Measurements from ENCODE around the gene RELT.

Gene RELT

DNA sequence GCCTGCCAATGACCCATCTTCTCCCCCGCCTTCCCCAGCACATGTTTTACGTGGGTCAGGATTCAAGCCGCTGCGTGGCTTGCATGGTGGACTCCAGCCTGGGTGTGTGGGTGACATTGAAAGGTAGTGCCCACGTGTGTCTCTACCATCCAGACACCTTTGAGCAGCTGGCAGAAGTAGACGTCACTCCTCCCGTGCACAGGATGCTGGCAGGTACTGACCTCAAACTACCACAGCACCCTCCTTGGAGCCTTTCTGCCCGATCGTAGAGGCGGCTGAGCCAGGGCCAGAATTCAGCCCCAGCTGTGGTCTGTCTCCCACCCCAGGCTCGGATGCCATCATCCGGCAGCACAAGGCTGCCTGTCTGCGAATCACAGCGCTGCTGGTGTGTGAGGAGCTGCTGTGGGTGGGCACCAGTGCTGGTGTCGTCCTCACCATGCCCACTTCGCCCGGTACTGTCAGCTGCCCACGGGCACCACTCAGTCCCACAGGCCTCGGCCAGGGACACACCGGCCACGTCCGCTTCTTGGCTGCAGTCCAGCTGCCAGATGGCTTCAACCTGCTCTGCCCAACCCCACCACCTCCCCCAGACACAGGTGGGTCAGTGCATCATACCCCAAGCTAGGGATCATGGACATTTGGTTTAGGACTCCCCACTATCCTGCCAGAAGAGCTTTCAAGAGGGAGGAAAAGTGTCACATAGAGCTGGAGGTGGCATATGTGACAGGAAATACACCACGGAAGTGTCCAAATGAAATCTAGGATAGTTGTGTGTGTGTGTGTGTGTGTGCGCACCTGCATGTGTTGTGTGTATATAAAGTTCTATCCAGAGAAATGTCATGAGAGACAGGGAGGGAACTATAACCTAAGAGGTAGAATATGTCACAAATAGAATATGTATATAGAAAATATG is 10.6 kb upstream of the RELT start:
- no peak for DNase-seq (ENCODE audit: low read depth)
- H3K4me3 ChIP-seq (replicated peaks; ENCODE audit: low read depth, low read length) = no peak overlapping the region

GRCh38 chr11:73366265-73366610 is 10.0 kb upstream of the RELT start:
- H3K4me3 ChIP-seq (replicated peaks; ENCODE audit: low read depth, low read length) = no peak overlapping the region
- TF ChIP-seq CTCF (IDR thresholded peaks at IDR 0.05; ENCODE audit: low read length, missing control alignments) = no peak
- DNase-seq (ENCODE audit: low read depth) = no peak

More for the DNA sequence above, 10.6 kb upstream of the RELT start:
- TF ChIP-seq CTCF (IDR thresholded peaks at IDR 0.05; ENCODE audit: low read length, missing control alignments) = no peak

GRCh38 chr11:73366953-73367352 is 9.2 kb upstream of the RELT start:
- no peak for TF ChIP-seq CTCF (IDR thresholded peaks at IDR 0.05; ENCODE audit: low read length, missing control alignments)
- no peak overlapping the region for H3K4me3 ChIP-seq (replicated peaks; ENCODE audit: low read depth, low read length)
- no peak for DNase-seq (ENCODE audit: low read depth)

GRCh38 chr11:73367482-73368024 is 8.6 kb upstream of the RELT start:
- no peak for TF ChIP-seq CTCF (IDR thresholded peaks at IDR 0.05; ENCODE audit: low read length, missing control alignments)
- H3K4me3 ChIP-seq (replicated peaks; ENCODE audit: low read depth, low read length) = no peak overlapping the region
- no peak for DNase-seq (ENCODE audit: low read depth)

DNA sequence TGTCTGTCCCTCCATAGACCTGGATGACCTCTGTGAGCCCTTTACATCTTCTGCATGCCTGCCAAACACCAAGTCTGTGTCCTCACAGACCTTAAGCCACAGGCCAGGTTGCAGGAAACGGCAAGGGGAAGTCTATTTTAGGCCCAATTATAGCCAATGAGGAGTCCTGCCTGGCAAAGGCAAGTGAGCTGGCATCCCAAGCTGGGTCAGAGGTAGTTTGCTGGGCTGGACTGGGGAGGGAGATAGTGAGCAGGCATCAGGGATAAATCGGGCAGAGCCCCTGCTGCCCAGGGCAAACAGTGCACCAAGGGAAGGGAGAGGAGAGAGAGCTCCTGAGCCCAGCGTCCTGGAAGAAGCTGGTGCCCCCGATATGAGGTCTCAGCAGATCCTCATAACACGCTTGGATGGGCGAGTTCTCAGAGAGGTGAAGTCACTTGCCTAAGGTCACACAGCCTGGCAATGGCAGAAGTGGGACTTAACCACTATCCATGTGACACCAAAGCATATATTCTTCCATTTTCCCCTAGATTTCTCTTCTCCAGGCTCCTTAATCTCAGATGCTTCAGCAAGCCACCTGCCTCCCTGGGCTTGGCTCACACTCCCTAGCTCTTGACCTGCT is 3.7 kb upstream of the RELT start:
- DNase-seq (ENCODE audit: low read depth) = no peak
- TF ChIP-seq CTCF (IDR thresholded peaks at IDR 0.05; ENCODE audit: low read length, missing control alignments) = peak; percentile 10

DNA sequence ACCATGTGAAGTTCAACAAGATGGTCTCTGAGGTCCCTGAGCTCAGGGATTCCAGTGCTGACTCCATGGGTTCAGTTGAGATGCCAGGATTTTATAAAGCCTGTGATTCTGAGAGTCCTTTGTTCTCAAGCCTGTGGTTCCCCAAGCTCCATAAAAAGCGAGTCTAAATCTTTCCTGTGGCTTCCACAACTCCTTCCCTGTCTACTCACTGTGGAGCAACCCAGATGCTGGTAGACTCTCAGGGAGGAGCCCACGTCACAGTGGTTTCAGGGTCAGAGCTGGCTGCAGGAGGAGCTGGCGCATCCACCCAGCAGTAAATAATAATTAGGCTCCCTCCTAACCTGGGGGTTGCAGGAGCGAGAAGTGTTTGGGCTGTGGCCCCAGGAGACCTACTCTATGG is 2.0 kb upstream of the RELT start:
- no peak overlapping the region for H3K4me3 ChIP-seq (replicated peaks; ENCODE audit: low read depth, low read length)
- no peak for DNase-seq (ENCODE audit: low read depth)
- no peak for TF ChIP-seq CTCF (IDR thresholded peaks at IDR 0.05; ENCODE audit: low read length, missing control alignments)

More for the DNA sequence above, 3.7 kb upstream of the RELT start:
- H3K4me3 ChIP-seq (replicated peaks; ENCODE audit: low read depth, low read length) = no peak overlapping the region
